Measurements from ENCODE around the gene TOMM7.

TOMM7 gene

GRCh38 chr7:22822486-22823141, at the start of gene TOMM7:
Gene TOMM7, minus strand, starts transcription at chr7:22822849. Its CDS starts 70 bp downstream, at chr7:22822779.
- peak; percentile 97 for DNase-seq

GRCh38 chr7:22872096-22872807, 49.6 kb upstream of the TOMM7 start:
- DNase-seq = no peak

- no peak for DNase-seq
Measured at GRCh38 chr7:22871661-22872060, 49.0 kb upstream of the TOMM7 start.

- DNase-seq = no peak
Measured at GRCh38 chr7:22868509-22868908, 45.9 kb upstream of the TOMM7 start.

GRCh38 chr7:22867589-22867988, 44.9 kb upstream of the TOMM7 start:
- DNase-seq = no peak

- peak; percentile 56 for DNase-seq
Measured at GRCh38 chr7:22867003-22867402, 44.4 kb upstream of the TOMM7 start.

- DNase-seq = no peak
Measured at GRCh38 chr7:22865602-22865960, 42.9 kb upstream of the TOMM7 start.

GRCh38 chr7:22864855-22865601, 42.4 kb upstream of the TOMM7 start:
- DNase-seq = no peak

- DNase-seq = peak; percentile 63
Measured at GRCh38 chr7:22864301-22864700, 41.7 kb upstream of the TOMM7 start.

GRCh38 chr7:22863156-22863899, 40.7 kb upstream of the TOMM7 start:
- no peak for DNase-seq

GRCh38 chr7:22861576-22861975, 38.9 kb upstream of the TOMM7 start:
- DNase-seq = no peak

- DNase-seq = no peak
Measured at GRCh38 chr7:22860784-22861482, 38.3 kb upstream of the TOMM7 start.

- DNase-seq = no peak
Measured at GRCh38 chr7:22860337-22860736, 37.7 kb upstream of the TOMM7 start.

- no peak for DNase-seq
Measured at GRCh38 chr7:22859641-22860290, 37.1 kb upstream of the TOMM7 start.

- peak; percentile 99 for DNase-seq
Measured at GRCh38 chr7:22858640-22859561, 36.3 kb upstream of the TOMM7 start.

- no peak for DNase-seq
Measured at GRCh38 chr7:22858274-22858639, 35.6 kb upstream of the TOMM7 start.

- DNase-seq = no peak
Measured at GRCh38 chr7:22856416-22856815, 33.8 kb upstream of the TOMM7 start.

- no peak for DNase-seq
Measured at GRCh38 chr7:22855049-22855392, 32.4 kb upstream of the TOMM7 start.

- peak; percentile 90 for DNase-seq
Measured at GRCh38 chr7:22854158-22855048, 31.8 kb upstream of the TOMM7 start.

GRCh38 chr7:22853674-22854157, 31.1 kb upstream of the TOMM7 start:
- peak; percentile 34 for DNase-seq

Data from HCEC 1CT (cell line).